Measurements from ENCODE around the gene B4GALT5.

GRCh38 chr20:49601153-49601924 lies 112.3 kb downstream of the B4GALT5 start:
- TF ChIP-seq CTCF (IDR thresholded peaks at IDR 0.05) (no peak), POLR2A (IDR thresholded peaks at IDR 0.05) (no peak)

Measured in lower leg skin (tissue), 3 donors.